ENCODE measurements around the gene CCR6. TPM values are rescaled to one million over a fixed set of nuclear protein-coding genes. Genes with fewer than 3 reads are reported as not detected.

CCR6 gene
- total RNA-seq, 2 donors from 2014 or later = not detected

DNA sequence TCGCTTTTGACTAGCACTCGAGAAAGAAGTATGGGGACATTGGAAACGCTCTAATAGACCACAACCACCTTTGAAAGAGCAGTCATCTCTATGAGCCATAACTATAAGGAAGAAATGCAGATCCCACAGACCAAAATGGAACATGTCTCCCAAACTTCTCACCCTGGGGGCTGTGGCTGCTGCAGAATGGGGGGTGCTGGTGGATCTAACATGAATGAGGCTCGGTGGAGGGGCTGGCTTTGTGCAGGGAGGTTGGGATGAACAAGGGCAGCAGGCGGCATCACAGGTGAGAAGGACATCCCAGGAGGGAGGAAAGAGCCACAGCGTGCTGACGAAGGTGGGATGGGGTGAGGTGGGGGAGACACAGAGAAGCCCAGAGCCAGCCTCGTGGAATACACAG, 10.5 kb upstream of the CCR6 start:
- H3K9me3 Mint-ChIP-seq = no peaks in the 10 kb centered on the region
- ATAC-seq (no peak), DNase-seq (ENCODE audit: low spot score in 2 of 2) (no peak)
- no peaks in the 10 kb centered on the region for H3K36me3 Mint-ChIP-seq
- H3K27ac Mint-ChIP-seq = peak overlapping the region; percentile 1 to 30

DNA sequence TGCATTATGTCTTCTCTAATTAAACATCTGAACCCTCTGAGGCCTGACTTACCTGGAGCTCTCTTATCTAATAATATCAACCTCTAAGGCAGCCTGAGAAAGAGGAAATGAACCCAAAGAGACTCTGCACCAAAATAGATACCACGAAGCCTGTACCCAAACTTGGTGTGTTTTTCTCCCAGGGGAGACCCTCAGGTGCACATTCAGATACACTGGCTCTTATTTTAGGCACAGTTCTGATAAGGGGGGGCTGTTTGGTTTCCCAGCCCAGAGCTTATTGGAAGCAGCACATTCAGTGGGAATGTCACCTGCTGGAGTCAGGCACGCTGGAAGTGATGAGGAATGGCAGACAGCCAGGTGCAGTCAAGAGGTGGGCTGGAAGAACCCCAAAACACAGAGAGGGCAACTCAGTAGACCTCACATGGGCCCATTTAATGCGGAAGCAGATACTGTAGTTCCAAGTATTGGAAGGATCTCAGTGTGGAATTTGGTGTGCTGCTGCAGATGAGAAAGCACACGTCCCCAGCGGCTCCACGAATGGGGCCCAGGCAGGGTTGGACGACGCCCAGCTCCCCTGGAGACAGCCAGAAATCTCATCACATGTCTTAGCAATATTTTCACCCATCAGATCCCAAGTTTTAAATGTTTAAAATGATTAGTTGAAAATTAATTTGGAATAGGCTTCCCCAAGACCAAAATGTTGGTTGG, 9.7 kb upstream of the CCR6 start:
- Mint-ChIP-seq H3K36me3 (no peaks in the 10 kb centered on the region), H3K27ac (peak overlapping the region in 1 of 2 donors; percentile 1)

DNA sequence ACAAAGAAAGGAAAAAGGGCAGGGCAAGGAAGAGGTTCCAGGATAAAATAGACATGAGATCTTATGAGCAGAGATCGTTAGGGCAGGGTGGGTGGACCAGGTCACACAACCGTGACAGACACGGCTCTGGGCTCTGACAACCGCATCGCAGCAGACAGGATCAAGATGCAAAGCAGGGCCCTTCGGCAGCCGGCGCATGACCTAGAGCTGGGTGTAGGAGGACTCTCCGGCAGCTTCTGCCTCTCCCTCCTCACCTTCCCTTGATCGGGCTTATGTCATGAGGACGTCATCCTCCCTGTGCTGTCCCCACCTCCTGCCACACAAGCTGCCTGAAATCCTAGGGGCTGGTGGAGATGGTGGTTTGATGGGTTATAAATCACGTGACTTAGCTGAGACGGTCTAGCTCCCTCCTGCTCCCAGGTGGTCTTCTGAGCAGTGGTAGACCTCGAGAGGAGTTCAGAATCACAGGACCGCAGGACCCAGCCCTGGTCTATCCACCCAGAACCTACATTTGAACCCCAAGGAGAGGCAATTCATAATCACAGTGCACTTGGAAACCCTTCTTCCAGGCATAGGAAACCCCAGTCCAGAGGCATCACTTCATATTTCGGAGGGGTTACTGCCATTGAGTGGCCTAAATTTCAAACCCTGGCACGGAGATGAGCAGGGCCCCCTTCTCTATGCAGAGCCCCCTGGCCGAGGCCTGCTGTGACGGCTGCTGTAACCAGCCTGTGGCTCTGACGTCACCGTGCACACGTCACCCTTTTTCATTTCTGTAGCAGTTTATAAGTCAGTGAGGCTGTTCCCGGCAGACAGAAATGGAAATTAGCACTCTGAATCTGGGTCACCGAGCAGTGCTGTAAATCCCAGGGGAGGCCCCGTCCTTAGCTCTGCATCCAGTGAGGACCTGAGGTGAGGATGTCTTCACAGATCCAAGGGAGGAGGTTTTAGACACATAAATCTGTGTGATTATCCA, 8.7 kb upstream of the CCR6 start:
- ATAC-seq = peak; percentile 48 to 56

More for the DNA sequence above, 9.7 kb upstream of the CCR6 start:
- no peak for ATAC-seq
- H3K9me3 Mint-ChIP-seq = no peaks in the 10 kb centered on the region
- no peak for DNase-seq (ENCODE audit: low spot score in 2 of 2)

DNA sequence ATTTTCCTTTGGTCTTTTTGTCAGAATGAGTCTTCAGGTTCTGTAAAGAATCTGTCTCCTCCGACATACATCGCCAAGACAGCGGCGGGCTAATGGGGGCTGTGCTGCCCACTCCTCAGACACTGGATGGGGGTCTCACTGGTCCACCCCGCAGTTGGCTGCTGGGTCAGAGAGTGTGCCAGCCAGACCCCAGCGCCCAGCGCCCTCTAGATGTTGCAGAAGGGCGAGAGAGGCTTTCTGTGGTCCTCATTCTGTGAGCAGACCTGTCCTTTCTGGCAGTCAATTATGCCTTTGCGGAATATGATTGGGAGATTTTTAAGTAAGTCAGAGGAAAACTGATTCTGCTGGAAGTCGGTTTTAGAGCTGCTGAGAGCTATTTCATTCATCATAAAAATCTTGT, 7.8 kb upstream of the CCR6 start:
- Mint-ChIP-seq H3K9me3 (no peaks in the 10 kb centered on the region), H3K36me3 (no peaks in the 10 kb centered on the region), H3K27ac (peak overlapping the region in 1 of 2 donors; percentile 46)
- no peak for DNase-seq (ENCODE audit: low spot score in 2 of 2)
- no peak for ATAC-seq

More for the DNA sequence above, 8.7 kb upstream of the CCR6 start:
- Mint-ChIP-seq H3K27ac (peak overlapping the region in 1 of 2 donors; percentile 46), H3K9me3 (no peaks in the 10 kb centered on the region), H3K36me3 (no peaks in the 10 kb centered on the region)
- DNase-seq (ENCODE audit: low spot score in 2 of 2) = no peak

- Mint-ChIP-seq H3K9me3 (no peaks in the 10 kb centered on the region), H3K27ac (no peak overlapping the region), H3K36me3 (no peaks in the 10 kb centered on the region)
- DNase-seq (ENCODE audit: low spot score in 2 of 2) (no peak), ATAC-seq (no peak)
Measured at GRCh38 chr6:167116109-167116837, 6.6 kb upstream of the CCR6 start.

GRCh38 chr6:167116838-167117228, 6.1 kb upstream of the CCR6 start:
- H3K9me3 Mint-ChIP-seq = no peaks in the 10 kb centered on the region
- DNase-seq (ENCODE audit: low spot score in 2 of 2) (no peak), ATAC-seq (no peak)
- no peaks in the 10 kb centered on the region for H3K36me3 Mint-ChIP-seq
- H3K27ac Mint-ChIP-seq = no peak overlapping the region

GRCh38 chr6:167118006-167118405, 4.9 kb upstream of the CCR6 start:
- H3K27ac Mint-ChIP-seq = no peak overlapping the region
- H3K9me3 Mint-ChIP-seq = no peaks in the 10 kb centered on the region
- no peaks in the 10 kb centered on the region for H3K36me3 Mint-ChIP-seq
- no peak for DNase-seq (ENCODE audit: low spot score in 2 of 2)
- peak in 1 of 2 donors; percentile 51 for ATAC-seq

DNA sequence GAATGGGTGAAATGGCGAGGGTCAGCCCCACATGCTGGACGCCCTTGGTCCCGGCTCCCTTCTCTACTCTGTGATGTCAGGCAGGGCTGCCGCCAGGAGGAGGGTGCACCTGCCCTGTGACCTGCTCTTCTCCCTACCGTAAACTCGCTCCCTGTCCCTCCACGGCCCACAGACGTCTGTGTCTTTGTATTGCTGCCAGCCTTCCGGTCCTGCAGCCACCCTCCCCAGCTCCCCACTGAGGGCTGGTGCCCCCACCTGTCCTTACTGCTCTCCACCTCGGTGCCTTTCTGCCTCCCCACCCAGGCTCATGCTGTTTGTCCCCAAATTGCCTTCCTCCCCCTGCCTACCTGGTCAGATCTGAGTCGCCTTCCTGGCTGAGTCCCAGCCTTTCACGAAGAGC, 4.1 kb upstream of the CCR6 start:
- Mint-ChIP-seq H3K9me3 (no peaks in the 10 kb centered on the region), H3K36me3 (no peaks in the 10 kb centered on the region), H3K27ac (peak overlapping the region in 1 of 2 donors; percentile 21)
- DNase-seq (ENCODE audit: low spot score in 2 of 2) (no peak), ATAC-seq (no peak)

DNA sequence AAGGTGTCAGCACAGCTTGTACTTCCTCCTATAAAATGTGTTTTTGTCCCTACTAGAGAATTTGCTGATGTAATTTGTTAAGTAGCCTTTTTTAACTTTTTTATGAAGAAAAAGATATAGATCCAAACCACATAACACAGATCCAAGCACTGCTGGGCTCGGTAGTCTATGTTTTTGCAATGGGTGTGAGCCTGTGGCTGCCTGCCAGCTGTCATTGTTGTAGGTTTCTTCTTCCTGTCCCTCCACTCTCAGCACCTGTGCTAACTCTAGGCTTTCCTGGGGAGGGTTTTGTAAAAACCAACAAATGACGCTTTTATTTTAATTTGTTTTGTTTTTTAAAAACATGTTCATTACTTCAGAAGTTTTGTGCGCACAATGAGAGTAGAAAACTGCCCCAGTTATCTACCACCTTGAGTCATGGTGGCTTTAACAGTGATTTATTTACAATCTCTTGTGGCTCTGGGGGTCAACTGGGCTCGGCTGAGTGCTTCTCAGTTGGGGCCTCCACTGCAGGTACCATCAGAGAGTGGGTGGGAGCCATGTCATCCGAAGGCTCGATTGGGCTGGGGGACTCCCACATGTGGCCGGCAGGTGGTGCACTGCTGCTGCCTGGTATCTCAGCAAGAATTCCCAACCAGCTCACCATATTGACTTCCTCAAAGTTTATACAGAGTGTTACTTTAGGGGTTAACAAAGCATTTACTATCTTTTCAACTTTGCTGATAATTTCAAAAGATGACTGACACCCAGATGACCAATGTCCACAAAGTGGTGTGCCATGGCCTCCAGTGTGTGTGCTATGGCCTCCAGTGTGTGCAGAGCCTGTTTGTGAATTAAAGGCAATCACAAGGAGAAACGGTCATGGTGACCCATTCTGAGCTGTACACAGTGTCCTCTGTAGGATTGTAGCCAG, 3.0 kb upstream of the CCR6 start:
- H3K9me3 Mint-ChIP-seq = no peaks in the 10 kb centered on the region
- DNase-seq (ENCODE audit: low spot score in 2 of 2) (no peak), ATAC-seq (peak in 1 of 2 donors; percentile 39)
- H3K27ac Mint-ChIP-seq = peak overlapping the region in 1 of 2 donors; percentile 21
- H3K36me3 Mint-ChIP-seq = no peaks in the 10 kb centered on the region

- DNase-seq (ENCODE audit: low spot score in 2 of 2) (no peak), ATAC-seq (no peak)
- Mint-ChIP-seq H3K27ac (no peak overlapping the region), H3K9me3 (no peaks in the 10 kb centered on the region), H3K36me3 (no peaks in the 10 kb centered on the region)
Measured at GRCh38 chr6:167120583-167120903, 2.4 kb upstream of the CCR6 start.

DNA sequence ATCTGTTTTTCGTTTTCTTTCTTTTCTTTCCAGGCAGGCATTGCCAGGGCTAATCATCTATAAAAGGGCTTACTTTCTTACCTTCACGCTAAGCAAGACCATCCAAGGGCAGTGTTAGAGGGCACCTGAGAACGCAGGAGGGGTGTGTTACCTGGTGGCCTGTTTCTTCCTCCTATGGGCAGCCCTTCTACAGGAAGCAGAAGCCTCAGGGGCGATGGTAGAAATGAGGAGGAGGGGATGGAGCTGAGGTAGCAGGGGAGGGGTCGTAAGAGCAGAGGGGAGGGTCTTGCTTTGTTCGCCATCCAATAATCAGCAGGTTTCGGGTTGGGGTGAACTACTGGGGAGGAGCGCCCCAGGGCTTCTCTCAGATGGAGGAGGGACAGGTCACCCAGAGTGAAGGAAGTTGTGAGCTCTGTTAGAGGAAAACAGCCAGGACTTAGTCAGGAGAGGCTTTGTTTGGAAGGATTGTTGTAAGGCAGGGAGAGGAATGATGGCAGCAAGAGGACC, 1.5 kb upstream of the CCR6 start:
- Mint-ChIP-seq H3K27ac (no peak overlapping the region), H3K36me3 (no peaks in the 10 kb centered on the region), H3K9me3 (no peaks in the 10 kb centered on the region)
- DNase-seq (ENCODE audit: low spot score in 2 of 2) (no peak), ATAC-seq (no peak)

- no peaks in the 10 kb centered on the region for H3K36me3 Mint-ChIP-seq
- DNase-seq (ENCODE audit: low spot score in 2 of 2) = no peak
Measured at GRCh38 chr6:167122041-167122826, 662 bp upstream of the CCR6 start.

GRCh38 chr6:167124753-167125152, 1.9 kb downstream of the CCR6 start:
- H3K36me3 Mint-ChIP-seq = no peaks in the 10 kb centered on the region
- no peak for ATAC-seq

More at GRCh38 chr6:167122041-167122826, 662 bp upstream of the CCR6 start:
- H3K27ac Mint-ChIP-seq = no peak overlapping the region
- H3K9me3 Mint-ChIP-seq = no peaks in the 10 kb centered on the region
- ATAC-seq = peak in 1 of 2 donors; percentile 27

DNA sequence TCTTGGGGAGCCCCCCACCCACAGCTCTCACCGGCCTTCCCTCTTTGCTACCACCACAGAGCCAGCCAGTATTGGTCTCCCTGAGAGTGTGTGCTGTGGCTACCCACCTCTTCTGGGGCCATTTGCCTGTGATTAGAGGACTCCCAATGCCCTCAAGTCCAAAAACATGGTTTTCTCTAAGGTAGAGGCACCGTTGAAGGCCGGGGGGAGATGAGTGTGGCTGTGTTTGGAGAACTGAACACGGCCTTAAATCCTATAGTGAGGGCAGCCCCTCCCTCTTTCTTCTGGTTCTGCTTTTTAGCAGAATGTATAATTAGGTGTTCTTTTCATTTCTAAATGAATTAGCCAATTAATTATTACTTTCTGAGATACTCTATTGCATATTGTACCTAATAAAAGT, 2.5 kb downstream of the CCR6 start:
- Mint-ChIP-seq H3K9me3 (no peaks in the 10 kb centered on the region), H3K27ac (no peak overlapping the region), H3K36me3 (no peaks in the 10 kb centered on the region)
- ATAC-seq = no peak
- no peak for DNase-seq (ENCODE audit: low spot score in 2 of 2)

More at GRCh38 chr6:167124753-167125152, 1.9 kb downstream of the CCR6 start:
- no peak for DNase-seq (ENCODE audit: low spot score in 2 of 2)
- H3K9me3 Mint-ChIP-seq = no peaks in the 10 kb centered on the region
- H3K27ac Mint-ChIP-seq = no peak overlapping the region

- no peak for DNase-seq (ENCODE audit: low spot score in 2 of 2)
- Mint-ChIP-seq H3K27ac (no peak overlapping the region), H3K36me3 (no peaks in the 10 kb centered on the region), H3K9me3 (no peaks in the 10 kb centered on the region)
- ATAC-seq = no peak
Measured at GRCh38 chr6:167125855-167126349, 3.0 kb downstream of the CCR6 start.
